Measurements from ENCODE around the gene DDOST.

DDOST gene

GRCh38 chr1:20660363-20660762 lies 806 bp downstream of the DDOST start:
- no peak for DNase-seq (ENCODE audit: low spot score)

GRCh38 chr1:20658166-20658915 lies 2.8 kb downstream of the DDOST start:
- DNase-seq (ENCODE audit: low spot score), result no peak

GRCh38 chr1:20657024-20657423 lies 4.1 kb downstream of the DDOST start:
- DNase-seq (ENCODE audit: low spot score), result no peak

- no peak for DNase-seq (ENCODE audit: low spot score)
Observed at GRCh38 chr1:20654104-20654690, 7.0 kb downstream of the DDOST start.

- DNase-seq (ENCODE audit: low spot score), result no peak
Observed at GRCh38 chr1:20652300-20652699, 8.9 kb downstream of the DDOST start.

- no peak for DNase-seq (ENCODE audit: low spot score)
Observed at GRCh38 chr1:20648946-20649345, 12.2 kb downstream of the DDOST start.

- no peak for DNase-seq (ENCODE audit: low spot score)
Observed at GRCh38 chr1:20648438-20648837, 12.7 kb downstream of the DDOST start.

GRCh38 chr1:20645414-20645813 lies 15.8 kb downstream of the DDOST start:
- DNase-seq (ENCODE audit: low spot score), result no peak

GRCh38 chr1:20644416-20644815 lies 16.8 kb downstream of the DDOST start:
- DNase-seq (ENCODE audit: low spot score), result no peak

GRCh38 chr1:20643080-20643479 lies 18.1 kb downstream of the DDOST start:
- no peak for DNase-seq (ENCODE audit: low spot score)

- no peak for DNase-seq (ENCODE audit: low spot score)
Observed at GRCh38 chr1:20641975-20642374, 19.2 kb downstream of the DDOST start.

- peak; percentile 65 for DNase-seq (ENCODE audit: low spot score)
Observed at GRCh38 chr1:20640183-20640597, 21.0 kb downstream of the DDOST start.

- no peak for DNase-seq (ENCODE audit: low spot score)
Observed at GRCh38 chr1:20636785-20637347, 24.3 kb downstream of the DDOST start.

- peak; percentile 67 for DNase-seq (ENCODE audit: low spot score)
Observed at GRCh38 chr1:20634594-20635084, 26.5 kb downstream of the DDOST start.

- DNase-seq (ENCODE audit: low spot score), result no peak
Observed at GRCh38 chr1:20634065-20634593, 27.0 kb downstream of the DDOST start.

GRCh38 chr1:20633190-20634064 lies 27.7 kb downstream of the DDOST start, which contains the start of gene PINK1:
TSS of gene PINK1 (plus strand) at chr1:20633458. CDS start at chr1:20633549, 91 bp downstream.
- peak; percentile 93 for DNase-seq (ENCODE audit: low spot score)

- no peak for DNase-seq (ENCODE audit: low spot score)
Observed at GRCh38 chr1:20632386-20632785, 28.8 kb downstream of the DDOST start.

- no peak for DNase-seq (ENCODE audit: low spot score)
Observed at GRCh38 chr1:20630729-20631128, 30.4 kb downstream of the DDOST start.

GRCh38 chr1:20626524-20626923 lies 34.6 kb downstream of the DDOST start:
- no peak for DNase-seq (ENCODE audit: low spot score)

GRCh38 chr1:20626098-20626427 lies 35.1 kb downstream of the DDOST start:
- no peak for DNase-seq (ENCODE audit: low spot score)

- DNase-seq (ENCODE audit: low spot score), result no peak
Observed at GRCh38 chr1:20625176-20626097, 35.7 kb downstream of the DDOST start.
